K562 (cell line): ENCODE results near the gene LIX1. TPM values are rescaled to one million over a fixed set of nuclear protein-coding genes. Genes with fewer than 3 reads are reported as not detected.

ENCODE experiments used
- polyA plus RNA-seq, 8 experiments: library from polyadenylated mRNA; depleted of rRNA in 4 of 8; stranded (reverse) in 5 of 8; unstranded in 3 of 8; fragments of >200 nt; fragmentation: Nextera tagmentation in 2 of 8; fragmentation: Illumina TruSeq in 1 of 8; extraction: Ambion mirVana in 2 of 8; extraction: Trizol in 1 of 8; gene quantifications; 2 replicates each; pipeline versions ENCODE4 v1.2.1 to v1.2.3, GENCODE V29; 2011 to 2014; ENCODE audit warnings: inconsistent platforms in 1 of 8, missing spikeins in 1 of 8
- total RNA-seq, 7 experiments: library from RNA; depleted of rRNA in 6 of 7; stranded (reverse); fragments of >200 nt in 6 of 7; fragmentation: Illumina TruSeq in 2 of 7; extraction: Trizol in 2 of 7; gene quantifications; 2 replicates each; pipeline versions ENCODE4 v1.2.1 to v1.2.3, GENCODE V29; 2011 to 2021; ENCODE audit warnings: low replicate concordance in 1 of 7
- TF ChIP-seq, protein P1 (sequence below): fragments of 200-600 bp; sonication (generic); IDR thresholded peaks from one replicate; pipeline ENCODE4 v1.6.1; 2012; ENCODE audit warnings: mild to moderate bottlenecking, low read depth, low read length, inconsistent platforms

Gene LIX1
- total and polyA plus RNA-seq, 9 of the 15 experiments (the other 6 are each of a cell fraction or from before 2014, with no cell fraction given) = 0.01 to 0.18 TPM; not detected in 7

GRCh38 chr5:97118261-97119006 is 24.0 kb downstream of the LIX1 start (continued):
- TF ChIP-seq, protein P1, sequence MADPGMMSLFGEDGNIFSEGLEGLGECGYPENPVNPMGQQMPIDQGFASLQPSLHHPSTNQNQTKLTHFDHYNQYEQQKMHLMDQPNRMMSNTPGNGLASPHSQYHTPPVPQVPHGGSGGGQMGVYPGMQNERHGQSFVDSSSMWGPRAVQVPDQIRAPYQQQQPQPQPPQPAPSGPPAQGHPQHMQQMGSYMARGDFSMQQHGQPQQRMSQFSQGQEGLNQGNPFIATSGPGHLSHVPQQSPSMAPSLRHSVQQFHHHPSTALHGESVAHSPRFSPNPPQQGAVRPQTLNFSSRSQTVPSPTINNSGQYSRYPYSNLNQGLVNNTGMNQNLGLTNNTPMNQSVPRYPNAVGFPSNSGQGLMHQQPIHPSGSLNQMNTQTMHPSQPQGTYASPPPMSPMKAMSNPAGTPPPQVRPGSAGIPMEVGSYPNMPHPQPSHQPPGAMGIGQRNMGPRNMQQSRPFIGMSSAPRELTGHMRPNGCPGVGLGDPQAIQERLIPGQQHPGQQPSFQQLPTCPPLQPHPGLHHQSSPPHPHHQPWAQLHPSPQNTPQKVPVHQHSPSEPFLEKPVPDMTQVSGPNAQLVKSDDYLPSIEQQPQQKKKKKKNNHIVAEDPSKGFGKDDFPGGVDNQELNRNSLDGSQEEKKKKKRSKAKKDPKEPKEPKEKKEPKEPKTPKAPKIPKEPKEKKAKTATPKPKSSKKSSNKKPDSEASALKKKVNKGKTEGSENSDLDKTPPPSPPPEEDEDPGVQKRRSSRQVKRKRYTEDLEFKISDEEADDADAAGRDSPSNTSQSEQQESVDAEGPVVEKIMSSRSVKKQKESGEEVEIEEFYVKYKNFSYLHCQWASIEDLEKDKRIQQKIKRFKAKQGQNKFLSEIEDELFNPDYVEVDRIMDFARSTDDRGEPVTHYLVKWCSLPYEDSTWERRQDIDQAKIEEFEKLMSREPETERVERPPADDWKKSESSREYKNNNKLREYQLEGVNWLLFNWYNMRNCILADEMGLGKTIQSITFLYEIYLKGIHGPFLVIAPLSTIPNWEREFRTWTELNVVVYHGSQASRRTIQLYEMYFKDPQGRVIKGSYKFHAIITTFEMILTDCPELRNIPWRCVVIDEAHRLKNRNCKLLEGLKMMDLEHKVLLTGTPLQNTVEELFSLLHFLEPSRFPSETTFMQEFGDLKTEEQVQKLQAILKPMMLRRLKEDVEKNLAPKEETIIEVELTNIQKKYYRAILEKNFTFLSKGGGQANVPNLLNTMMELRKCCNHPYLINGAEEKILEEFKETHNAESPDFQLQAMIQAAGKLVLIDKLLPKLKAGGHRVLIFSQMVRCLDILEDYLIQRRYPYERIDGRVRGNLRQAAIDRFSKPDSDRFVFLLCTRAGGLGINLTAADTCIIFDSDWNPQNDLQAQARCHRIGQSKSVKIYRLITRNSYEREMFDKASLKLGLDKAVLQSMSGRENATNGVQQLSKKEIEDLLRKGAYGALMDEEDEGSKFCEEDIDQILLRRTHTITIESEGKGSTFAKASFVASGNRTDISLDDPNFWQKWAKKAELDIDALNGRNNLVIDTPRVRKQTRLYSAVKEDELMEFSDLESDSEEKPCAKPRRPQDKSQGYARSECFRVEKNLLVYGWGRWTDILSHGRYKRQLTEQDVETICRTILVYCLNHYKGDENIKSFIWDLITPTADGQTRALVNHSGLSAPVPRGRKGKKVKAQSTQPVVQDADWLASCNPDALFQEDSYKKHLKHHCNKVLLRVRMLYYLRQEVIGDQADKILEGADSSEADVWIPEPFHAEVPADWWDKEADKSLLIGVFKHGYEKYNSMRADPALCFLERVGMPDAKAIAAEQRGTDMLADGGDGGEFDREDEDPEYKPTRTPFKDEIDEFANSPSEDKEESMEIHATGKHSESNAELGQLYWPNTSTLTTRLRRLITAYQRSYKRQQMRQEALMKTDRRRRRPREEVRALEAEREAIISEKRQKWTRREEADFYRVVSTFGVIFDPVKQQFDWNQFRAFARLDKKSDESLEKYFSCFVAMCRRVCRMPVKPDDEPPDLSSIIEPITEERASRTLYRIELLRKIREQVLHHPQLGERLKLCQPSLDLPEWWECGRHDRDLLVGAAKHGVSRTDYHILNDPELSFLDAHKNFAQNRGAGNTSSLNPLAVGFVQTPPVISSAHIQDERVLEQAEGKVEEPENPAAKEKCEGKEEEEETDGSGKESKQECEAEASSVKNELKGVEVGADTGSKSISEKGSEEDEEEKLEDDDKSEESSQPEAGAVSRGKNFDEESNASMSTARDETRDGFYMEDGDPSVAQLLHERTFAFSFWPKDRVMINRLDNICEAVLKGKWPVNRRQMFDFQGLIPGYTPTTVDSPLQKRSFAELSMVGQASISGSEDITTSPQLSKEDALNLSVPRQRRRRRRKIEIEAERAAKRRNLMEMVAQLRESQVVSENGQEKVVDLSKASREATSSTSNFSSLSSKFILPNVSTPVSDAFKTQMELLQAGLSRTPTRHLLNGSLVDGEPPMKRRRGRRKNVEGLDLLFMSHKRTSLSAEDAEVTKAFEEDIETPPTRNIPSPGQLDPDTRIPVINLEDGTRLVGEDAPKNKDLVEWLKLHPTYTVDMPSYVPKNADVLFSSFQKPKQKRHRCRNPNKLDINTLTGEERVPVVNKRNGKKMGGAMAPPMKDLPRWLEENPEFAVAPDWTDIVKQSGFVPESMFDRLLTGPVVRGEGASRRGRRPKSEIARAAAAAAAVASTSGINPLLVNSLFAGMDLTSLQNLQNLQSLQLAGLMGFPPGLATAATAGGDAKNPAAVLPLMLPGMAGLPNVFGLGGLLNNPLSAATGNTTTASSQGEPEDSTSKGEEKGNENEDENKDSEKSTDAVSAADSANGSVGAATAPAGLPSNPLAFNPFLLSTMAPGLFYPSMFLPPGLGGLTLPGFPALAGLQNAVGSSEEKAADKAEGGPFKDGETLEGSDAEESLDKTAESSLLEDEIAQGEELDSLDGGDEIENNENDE = no peak
- TF ChIP-seq, all 486 proteins: peak for 0
